Activated naive CD4-positive, alpha-beta T cell treated with anti-CD3 and anti-CD28 coated beads, Interleukin-2, amount 10 ng/mL, durations not matched to agents 7 days and 5 days (primary cell): ENCODE data around the gene ANO1.

Experiments
- CTCF ChIA-PET: fragments of 350-600 bp; sonication (Branson Sonifier 250); formaldehyde crosslinking; loops from one replicate; lab custom pipeline; 2021; ENCODE audit warnings: antibody characterized with exemption; lab: Charles Lee
- DNase-seq: peaks from one replicate; pipeline ENCODE4 v3.0.0-alpha.2; 2020
- H3K27ac Mint-ChIP-seq: one replicate; pipeline ENCODE4 v1.8.0; 2021; ENCODE audit warnings: mild to moderate bottlenecking, moderate library complexity, mixed read lengths
- H3K27me3 Mint-ChIP-seq: one replicate; pipeline ENCODE4 v1.8.0; 2021; ENCODE audit warnings: mild to moderate bottlenecking, mixed read lengths
- H3K36me3 Mint-ChIP-seq: one replicate; pipeline ENCODE4 v1.8.0; 2021; ENCODE audit warnings: mixed read lengths
- H3K4me1 Mint-ChIP-seq: one replicate; pipeline ENCODE4 v1.8.0; 2021; ENCODE audit warnings: mixed read lengths
- H3K4me3 Mint-ChIP-seq: one replicate; pipeline ENCODE4 v1.8.0; 2021; ENCODE audit warnings: mild to moderate bottlenecking, moderate library complexity, mixed read lengths
- H3K9me3 Mint-ChIP-seq: one replicate; pipeline ENCODE4 v1.8.0; 2021; ENCODE audit warnings: mixed read lengths

ANO1 gene

DNA sequence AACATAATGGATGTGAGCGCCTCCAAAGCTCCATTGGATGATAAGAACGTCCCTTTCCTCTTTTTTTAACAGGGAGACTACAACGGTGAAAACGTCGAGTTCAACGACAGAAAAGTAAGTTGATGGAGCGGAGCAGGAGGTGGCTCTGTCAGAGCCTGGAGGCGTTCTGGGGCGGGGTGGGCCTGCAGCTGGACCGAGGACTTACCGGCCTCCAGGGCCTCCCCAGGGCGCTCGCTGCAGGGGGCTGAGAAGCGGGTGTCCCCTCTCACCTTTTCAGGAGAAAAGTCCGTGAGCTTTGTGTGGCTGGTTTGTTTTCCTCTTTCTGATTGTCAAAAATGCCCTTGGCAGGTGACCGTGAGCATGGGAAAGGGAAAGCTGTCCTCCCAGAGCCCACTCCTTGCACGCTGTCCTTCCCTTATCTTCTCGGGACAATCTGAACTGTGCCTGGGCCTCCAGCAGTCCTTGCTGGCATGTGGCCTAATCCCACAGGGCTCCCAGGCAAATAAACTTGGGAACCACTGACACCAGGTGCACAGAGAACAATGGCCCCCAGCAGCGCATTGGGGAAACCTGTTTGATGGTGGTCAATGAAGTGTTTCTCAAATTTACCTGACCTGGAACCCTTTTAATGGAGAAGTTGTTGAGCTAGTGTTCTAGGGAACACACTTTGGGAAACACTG is 38.4 kb downstream of the ANO1 start:
- peak overlapping the region; percentile 42 for H3K27ac Mint-ChIP-seq

DNA sequence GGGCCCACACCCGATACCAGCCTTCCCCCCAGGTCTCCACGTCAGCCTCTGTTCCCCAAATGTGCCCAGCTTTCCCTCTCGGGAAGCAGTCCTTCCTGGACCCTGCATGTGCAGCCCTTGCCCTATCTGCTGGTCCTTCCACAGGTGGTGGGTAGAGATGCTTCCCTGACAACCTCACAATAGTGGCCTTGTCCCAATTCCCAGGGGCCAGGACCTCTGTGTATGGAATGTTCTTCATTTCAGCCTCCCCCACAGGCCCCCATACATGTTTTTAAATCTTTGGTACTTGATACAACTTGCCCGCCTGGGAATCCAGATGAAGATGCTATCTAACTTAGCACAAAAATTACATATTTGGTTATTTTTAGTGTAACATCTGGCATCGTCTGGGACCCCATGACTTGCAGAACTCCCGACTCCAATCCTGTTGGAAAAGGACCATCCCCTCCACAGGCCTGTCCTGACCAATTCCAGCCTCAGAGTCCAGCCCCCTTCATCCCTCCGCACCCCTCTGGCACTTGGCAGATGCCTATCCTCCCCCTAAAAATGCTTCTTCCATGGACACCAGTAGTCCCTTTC is 39.5 kb downstream of the ANO1 start:
- no peak overlapping the region for H3K27ac Mint-ChIP-seq
- DNase-seq = no peak
- H3K4me3 Mint-ChIP-seq = no peak overlapping the region
- peaks cover 13% of the 10 kb centered on the region for H3K27me3 Mint-ChIP-seq
- H3K36me3 Mint-ChIP-seq = no peaks in the 10 kb centered on the region
- H3K9me3 Mint-ChIP-seq = no peaks in the 10 kb centered on the region
- CTCF ChIA-PET = no interaction called here
- H3K4me1 Mint-ChIP-seq = no peaks in the 10 kb centered on the region

More for the DNA sequence above, 38.4 kb downstream of the ANO1 start:
- Mint-ChIP-seq H3K27me3 (peaks cover 18% of the 10 kb centered on the region), H3K9me3 (no peaks in the 10 kb centered on the region), H3K4me3 (no peak overlapping the region), H3K4me1 (peaks cover 2% of the 10 kb centered on the region), H3K36me3 (no peaks in the 10 kb centered on the region)
- DNase-seq = no peak
- CTCF ChIA-PET = no interaction called here

DNA sequence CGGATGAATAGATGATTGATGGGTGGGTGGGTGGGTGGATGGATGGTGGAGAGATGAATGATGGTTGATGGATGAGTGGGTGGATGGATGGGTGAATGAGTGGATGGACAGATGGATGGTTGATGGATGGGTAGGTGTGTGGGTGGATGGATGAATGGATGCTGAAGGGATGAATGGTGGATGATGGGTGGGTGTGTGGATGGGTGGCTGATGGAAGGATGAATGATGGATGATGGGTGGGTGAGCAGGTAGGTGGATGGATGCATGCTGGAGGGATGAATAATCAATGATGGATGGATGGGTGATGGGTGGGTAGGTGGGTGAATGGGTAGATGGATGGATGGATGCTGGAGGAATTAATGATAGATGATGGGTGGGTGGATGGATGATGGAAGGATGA is 40.5 kb downstream of the ANO1 start:
- DNase-seq = no peak
- H3K36me3 Mint-ChIP-seq = no peaks in the 10 kb centered on the region
- H3K4me1 Mint-ChIP-seq = no peaks in the 10 kb centered on the region
- H3K4me3 Mint-ChIP-seq = no peak overlapping the region
- H3K27ac Mint-ChIP-seq = no peak overlapping the region
- no peaks in the 10 kb centered on the region for H3K9me3 Mint-ChIP-seq
- peaks cover 5% of the 10 kb centered on the region for H3K27me3 Mint-ChIP-seq
- CTCF ChIA-PET = no interaction called here

DNA sequence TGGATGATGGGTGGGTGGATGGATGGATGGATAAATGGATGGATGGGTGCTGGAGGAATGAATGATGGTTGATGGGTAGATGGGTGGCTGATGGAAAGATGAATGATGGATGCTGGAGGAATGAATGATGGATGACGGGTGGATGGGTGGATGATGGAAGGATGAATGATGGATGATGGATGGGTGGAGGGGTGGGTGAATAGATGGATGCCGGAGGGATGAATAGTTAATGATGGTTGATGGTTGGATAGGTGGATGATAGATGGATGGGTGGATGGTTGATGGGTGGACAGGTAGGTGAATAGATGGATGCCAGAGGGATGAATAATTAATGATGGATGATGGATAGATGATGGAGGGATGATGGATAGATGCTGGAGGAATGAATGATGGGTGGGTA is 41.4 kb downstream of the ANO1 start:
- H3K36me3 Mint-ChIP-seq = no peaks in the 10 kb centered on the region

DNA sequence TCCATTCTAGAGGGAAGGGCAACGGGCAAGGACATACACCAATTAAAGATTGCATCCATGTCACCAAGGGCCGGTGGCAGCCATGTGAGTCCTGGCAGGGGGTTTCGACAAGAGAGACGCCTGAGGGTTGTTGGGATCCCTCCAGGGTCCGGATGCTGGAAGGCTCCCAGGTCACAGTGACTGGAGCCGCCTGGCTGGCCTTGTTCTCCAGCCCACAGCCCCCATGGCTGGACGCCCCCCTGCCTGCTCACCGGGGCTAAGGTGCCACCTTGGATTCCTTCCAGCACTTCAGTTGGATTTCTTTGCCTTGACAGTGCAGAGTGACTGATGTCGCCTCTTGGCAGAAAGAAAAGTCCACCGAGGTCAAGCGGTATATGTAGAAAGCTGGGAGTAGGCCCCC is 42.6 kb downstream of the ANO1 start:
- H3K9me3 Mint-ChIP-seq = no peaks in the 10 kb centered on the region
- H3K27ac Mint-ChIP-seq = no peak overlapping the region
- CTCF ChIA-PET = no interaction called here
- no peaks in the 10 kb centered on the region for H3K4me1 Mint-ChIP-seq
- H3K4me3 Mint-ChIP-seq = no peak overlapping the region
- no peaks in the 10 kb centered on the region for H3K36me3 Mint-ChIP-seq
- DNase-seq = no peak
- H3K27me3 Mint-ChIP-seq = peaks cover 5% of the 10 kb centered on the region

More for the DNA sequence above, 41.4 kb downstream of the ANO1 start:
- CTCF ChIA-PET = no interaction called here
- no peaks in the 10 kb centered on the region for H3K4me1 Mint-ChIP-seq
- H3K9me3 Mint-ChIP-seq = no peaks in the 10 kb centered on the region
- no peak overlapping the region for H3K4me3 Mint-ChIP-seq
- no peak for DNase-seq
- H3K27me3 Mint-ChIP-seq = peaks cover 5% of the 10 kb centered on the region
- no peak overlapping the region for H3K27ac Mint-ChIP-seq

DNA sequence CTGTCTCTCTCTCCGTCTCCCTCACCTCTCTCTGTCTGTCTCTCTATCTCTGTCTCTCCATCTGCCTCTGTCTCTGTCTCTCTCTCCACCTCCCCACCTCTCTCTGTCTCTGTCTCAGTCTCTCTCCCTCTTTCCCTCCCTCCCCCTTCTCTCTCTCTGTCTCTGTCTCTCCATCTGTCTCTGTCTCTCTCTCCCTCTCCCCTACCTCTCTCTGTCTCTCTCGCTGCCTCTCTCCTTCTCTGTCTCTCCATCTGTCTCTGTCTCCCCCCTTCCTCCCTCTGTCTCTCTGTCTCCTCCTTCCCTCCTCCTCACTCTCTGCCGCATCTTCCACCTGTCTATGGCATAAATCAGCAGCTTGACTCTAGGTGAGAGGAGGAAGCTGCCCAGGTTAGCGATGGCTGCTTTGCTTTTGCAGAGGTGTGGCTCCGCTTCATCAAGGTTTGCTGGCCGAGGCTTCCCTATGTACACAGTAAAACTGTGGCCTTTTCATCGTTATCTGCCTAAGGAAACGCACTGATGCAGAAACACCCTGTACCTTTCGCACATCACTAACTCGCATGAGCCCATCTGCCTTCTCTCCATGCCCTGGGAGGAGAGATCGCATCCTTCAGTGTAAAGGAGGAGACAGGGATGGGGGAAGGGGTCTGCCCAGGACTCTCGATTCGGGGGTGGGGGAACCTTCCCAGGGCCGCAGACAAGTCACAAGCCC is 44.5 kb downstream of the ANO1 start:
- no peaks in the 10 kb centered on the region for H3K36me3 Mint-ChIP-seq
- no peak overlapping the region for H3K27ac Mint-ChIP-seq
- no peaks in the 10 kb centered on the region for H3K4me1 Mint-ChIP-seq
- no peak overlapping the region for H3K4me3 Mint-ChIP-seq
- CTCF ChIA-PET = no interaction called here
- peaks cover 5% of the 10 kb centered on the region for H3K27me3 Mint-ChIP-seq
- no peaks in the 10 kb centered on the region for H3K9me3 Mint-ChIP-seq
- DNase-seq = no peak

DNA sequence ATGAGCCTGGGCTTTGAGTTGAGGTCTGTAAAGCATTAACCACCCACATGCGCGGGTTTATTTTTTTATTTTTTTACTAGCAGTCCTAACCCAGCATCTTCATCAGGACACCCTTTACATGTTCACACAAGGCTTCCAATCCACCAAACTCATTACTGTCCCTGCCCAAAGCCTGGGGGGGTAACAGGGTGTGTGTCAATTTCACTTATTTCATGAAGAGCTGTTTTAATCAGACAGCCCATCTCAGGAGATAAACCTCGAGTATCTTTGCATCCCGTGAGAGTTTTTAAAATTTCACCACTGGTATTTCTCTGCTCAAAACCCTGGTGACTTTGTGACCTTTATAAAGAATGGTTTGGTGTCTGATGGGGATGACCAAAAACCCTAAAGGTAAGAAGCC is 45.6 kb downstream of the ANO1 start:
- H3K27me3 Mint-ChIP-seq = peaks cover 5% of the 10 kb centered on the region
- H3K4me1 Mint-ChIP-seq = no peaks in the 10 kb centered on the region
- no peaks in the 10 kb centered on the region for H3K36me3 Mint-ChIP-seq
- no peaks in the 10 kb centered on the region for H3K9me3 Mint-ChIP-seq
- no peak overlapping the region for H3K4me3 Mint-ChIP-seq
- no peak overlapping the region for H3K27ac Mint-ChIP-seq
- CTCF ChIA-PET = no interaction called here
- no peak for DNase-seq

DNA sequence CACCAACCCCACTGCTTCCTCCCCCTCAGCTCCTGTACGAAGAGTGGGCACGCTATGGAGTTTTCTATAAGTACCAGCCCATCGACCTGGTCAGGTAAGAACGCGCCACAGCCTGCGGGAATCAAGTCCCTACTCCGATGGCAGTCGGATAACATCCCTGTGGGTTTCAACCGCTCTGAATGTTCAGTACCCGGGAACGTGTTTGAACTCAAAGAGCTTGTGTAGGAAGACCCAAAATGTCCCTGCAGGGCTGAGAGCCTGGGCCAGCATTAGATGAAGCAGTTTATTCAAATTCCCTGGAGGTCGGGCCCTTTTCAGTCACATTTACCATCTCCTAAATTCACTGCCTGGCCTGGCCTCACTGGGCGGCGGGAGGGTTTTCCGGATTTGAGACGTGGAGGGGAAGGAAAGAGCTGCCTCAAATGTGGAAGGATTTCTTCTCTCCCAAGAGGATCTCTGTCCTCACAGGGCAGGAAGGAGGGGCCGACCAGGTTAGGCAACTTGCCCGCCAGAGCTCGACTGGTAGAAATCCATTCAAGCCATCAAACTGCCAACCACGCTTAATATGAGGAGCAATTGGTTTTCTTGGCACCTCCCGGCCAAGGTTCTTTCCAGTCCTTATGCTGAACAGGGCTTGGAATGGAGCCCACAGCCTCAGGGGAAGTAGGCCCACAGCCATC is 46.3 kb downstream of the ANO1 start:
- no peak overlapping the region for H3K27ac Mint-ChIP-seq
- H3K4me1 Mint-ChIP-seq = no peaks in the 10 kb centered on the region
- DNase-seq = no peak
- peaks cover 5% of the 10 kb centered on the region for H3K27me3 Mint-ChIP-seq
- H3K36me3 Mint-ChIP-seq = no peaks in the 10 kb centered on the region
- no peak overlapping the region for H3K4me3 Mint-ChIP-seq
- H3K9me3 Mint-ChIP-seq = no peaks in the 10 kb centered on the region
- CTCF ChIA-PET = no interaction called here

DNA sequence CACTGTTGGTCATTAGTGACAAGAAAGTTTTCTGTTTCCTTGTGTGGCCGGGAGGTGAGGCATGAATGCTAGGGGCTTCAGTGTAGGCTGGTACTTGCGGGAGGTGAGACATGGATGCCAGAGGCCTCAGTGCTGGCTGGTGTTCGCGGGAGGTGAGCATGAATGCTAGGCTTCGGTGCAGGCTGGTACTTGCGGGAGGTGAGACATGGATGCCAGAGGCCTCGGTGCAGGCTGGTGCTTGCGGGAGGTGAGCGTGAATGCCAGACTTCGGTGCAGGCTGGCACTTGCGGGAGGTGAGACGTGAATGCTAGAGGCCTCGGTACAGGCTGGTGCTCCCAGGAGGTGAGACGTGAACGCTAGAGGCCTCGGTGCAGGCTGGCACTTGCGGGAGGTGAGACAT is 48.4 kb downstream of the ANO1 start:
- Mint-ChIP-seq H3K36me3 (no peaks in the 10 kb centered on the region), H3K27me3 (peaks cover 5% of the 10 kb centered on the region), H3K4me1 (no peaks in the 10 kb centered on the region), H3K4me3 (no peak overlapping the region), H3K9me3 (no peaks in the 10 kb centered on the region), H3K27ac (no peak overlapping the region)
- CTCF ChIA-PET = no interaction called here
- no peak for DNase-seq

DNA sequence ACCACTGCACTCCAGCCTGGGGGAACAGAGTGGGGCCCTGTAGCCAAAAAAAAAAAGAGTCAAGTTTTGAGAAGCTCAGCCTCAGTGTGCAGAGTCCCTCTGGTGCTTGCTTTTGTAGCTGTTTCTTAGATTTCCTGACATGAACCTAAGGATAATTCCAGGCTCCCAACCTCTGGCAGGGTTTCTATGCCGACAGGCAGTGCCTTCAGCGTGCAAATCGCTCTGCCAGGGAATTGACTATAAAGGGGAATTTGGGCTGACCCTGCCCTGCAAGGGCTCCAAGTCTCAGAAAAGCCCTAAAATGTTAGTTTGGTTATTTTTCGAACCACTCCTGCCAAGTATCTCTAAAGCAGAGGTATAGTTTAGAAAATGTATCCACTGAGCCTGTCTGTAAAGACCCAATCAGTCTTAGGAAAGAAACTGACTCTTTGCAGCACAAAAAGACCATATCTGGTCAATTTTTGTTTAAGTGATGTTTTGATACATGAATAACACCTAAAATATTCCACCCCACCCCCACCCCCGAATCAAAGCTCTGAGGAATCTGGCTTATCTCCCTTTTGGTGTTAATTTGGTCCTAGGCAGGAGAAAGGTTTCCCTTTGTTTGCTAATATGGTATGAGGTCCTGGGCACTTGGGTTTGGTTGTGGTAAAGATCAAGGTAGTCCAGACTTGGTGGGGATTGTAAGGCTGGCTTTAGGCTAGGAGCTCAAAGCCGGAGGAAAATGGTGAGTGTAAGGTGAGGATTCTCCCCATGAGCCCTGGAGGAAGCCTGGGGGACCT is 49.7 kb downstream of the ANO1 start:
- CTCF ChIA-PET = no interaction called here
- Mint-ChIP-seq H3K27me3 (no peaks in the 10 kb centered on the region), H3K9me3 (no peaks in the 10 kb centered on the region), H3K4me3 (no peak overlapping the region), H3K4me1 (no peaks in the 10 kb centered on the region), H3K27ac (no peak overlapping the region), H3K36me3 (no peaks in the 10 kb centered on the region)
- DNase-seq = no peak

DNA sequence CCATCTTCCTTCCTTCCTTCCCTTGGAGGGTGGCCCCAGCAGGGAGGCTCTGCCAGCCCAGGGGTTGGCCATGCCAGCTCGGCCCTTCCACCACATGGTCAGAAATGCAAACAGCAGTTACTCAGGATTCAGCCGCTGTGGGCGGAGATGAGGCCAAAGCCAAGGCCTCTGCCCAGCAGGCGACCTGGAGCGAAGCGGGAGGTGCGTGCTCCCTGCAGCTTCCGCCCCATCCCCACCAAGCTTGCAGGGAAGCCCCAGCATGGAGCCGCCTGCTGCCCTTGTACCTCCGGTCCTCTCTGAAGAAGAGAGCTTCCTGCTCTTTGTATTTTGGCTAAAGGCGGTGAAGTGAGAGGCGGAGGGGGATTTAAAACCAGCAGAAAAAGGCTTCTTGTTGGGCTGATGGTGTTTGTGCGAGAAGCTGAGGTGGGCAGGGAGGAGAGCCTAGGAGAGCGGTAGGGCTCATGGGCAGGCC is 50.4 kb downstream of the ANO1 start:
- no peak overlapping the region for H3K27ac Mint-ChIP-seq
- CTCF ChIA-PET = no interaction called here
- H3K4me3 Mint-ChIP-seq = no peak overlapping the region
- H3K9me3 Mint-ChIP-seq = no peaks in the 10 kb centered on the region
- H3K27me3 Mint-ChIP-seq = no peaks in the 10 kb centered on the region
- H3K4me1 Mint-ChIP-seq = no peaks in the 10 kb centered on the region
- no peak for DNase-seq
- no peaks in the 10 kb centered on the region for H3K36me3 Mint-ChIP-seq

DNA sequence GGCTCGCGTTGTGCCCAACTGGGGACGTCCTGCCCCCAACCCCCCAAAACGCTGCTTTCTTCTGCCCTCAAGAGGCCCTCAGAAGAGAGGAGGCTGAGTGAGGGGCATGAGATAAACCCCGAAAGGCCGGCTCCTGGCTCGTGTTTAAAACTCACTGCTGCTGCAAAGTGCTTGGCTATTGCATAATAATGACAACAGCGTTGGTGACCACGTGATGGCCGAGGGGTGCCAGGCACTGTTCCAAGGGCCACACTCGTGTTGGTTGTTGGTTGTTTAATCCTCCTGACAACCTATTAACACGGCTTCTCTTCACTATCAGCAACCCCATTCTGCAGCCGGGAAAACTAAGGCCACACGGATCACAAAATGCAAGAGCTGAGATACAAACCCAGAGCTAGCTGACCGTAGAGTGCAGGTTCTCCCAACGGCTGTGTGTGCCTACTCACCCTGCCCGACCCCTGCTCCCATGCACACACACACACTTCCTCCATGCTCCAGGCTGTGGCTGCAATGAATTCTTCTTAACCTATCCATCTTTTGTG is 51.0 kb downstream of the ANO1 start:
- no peak for DNase-seq
- Mint-ChIP-seq H3K9me3 (no peaks in the 10 kb centered on the region), H3K27me3 (no peaks in the 10 kb centered on the region), H3K27ac (no peak overlapping the region), H3K4me3 (no peak overlapping the region), H3K36me3 (no peaks in the 10 kb centered on the region), H3K4me1 (no peaks in the 10 kb centered on the region)
- CTCF ChIA-PET = no interaction called here

DNA sequence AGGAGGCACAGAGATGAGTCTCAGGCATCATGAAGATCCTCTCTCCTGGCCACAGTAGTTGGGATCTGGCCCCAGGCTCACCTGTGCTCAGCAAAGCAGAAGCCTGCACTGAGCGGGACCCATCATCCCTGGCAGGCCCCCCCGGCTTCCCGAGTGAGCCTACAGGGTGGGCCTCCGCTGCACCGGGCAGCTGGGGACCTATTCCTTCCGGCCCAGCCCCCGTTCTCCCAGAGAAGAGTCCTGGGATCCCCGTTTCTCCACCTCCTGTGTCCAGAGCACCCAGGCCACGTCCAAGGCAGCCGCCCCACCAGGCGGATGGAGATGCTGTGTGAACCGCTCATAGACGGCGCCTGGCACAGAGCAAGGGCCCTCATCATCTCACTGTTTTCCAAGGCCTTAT is 52.5 kb downstream of the ANO1 start:
- Mint-ChIP-seq H3K4me3 (no peak overlapping the region), H3K27ac (no peak overlapping the region), H3K36me3 (no peaks in the 10 kb centered on the region), H3K27me3 (no peaks in the 10 kb centered on the region), H3K4me1 (no peaks in the 10 kb centered on the region), H3K9me3 (no peaks in the 10 kb centered on the region)
- CTCF ChIA-PET = no interaction called here
- no peak for DNase-seq
